Activated CD8-positive, alpha-beta memory T cell treated with anti-CD3 and anti-CD28 coated beads, Interleukin-2, amount 10 ng/mL, durations not matched to agents 7 days and 5 days (primary cell): ENCODE results near the gene CCDC12. TPM values are rescaled to one million over a fixed set of nuclear protein-coding genes. Genes with fewer than 3 reads are reported as not detected.

ENCODE experiments used
- total RNA-seq, 2 experiments: library from RNA; stranded (reverse); gene quantifications; one replicate each; pipeline ENCODE4 v1.2.3, GENCODE V29; 2021

Gene CCDC12
- total RNA-seq, 2 experiments from 2014 or later: 65.9 to 72.7 TPM

Other genes with a start within 250 kb of the CCDC12 start
- not detected for gene MYL3, start 113.3 kb downstream of the CCDC12 start, total RNA-seq
- gene PTH1R, start 99.0 kb downstream of the CCDC12 start, total RNA-seq: not detected
- gene NBEAL2, start 2.9 kb upstream of the CCDC12 start, total RNA-seq: 100 to 1,000 TPM; 164 to 262 TPM
- gene SETD2, start 187.4 kb upstream of the CCDC12 start, total RNA-seq: 10 to 100 TPM; 38.0 to 43.3 TPM